Breast epithelium (tissue), 4 donors: ENCODE data around the gene SLC1A5. TPM values are rescaled to one million over a fixed set of nuclear protein-coding genes. Genes with fewer than 3 reads are reported as not detected.
A peak's percentile ranks its signal among the peaks of the same experiment; 100 is the strongest.

ENCODE experiments used
- DNase-seq, 2 donors: peaks; one replicate each; pipeline ENCODE4 v3.0.0-alpha.2; 2019; ENCODE audit warnings: low spot score in 2 of 2
- H3K27ac ChIP-seq, 2 donors: fragments of 200-600 bp; sonication (generic) in 1 of 2; one replicate each; pipeline ENCODE4 v1.5.1; 2016 to 2019; ENCODE audit warnings: mild to moderate bottlenecking in 1 of 2
- H3K27me3 ChIP-seq, 2 donors: fragments of 200-600 bp; sonication (generic) in 1 of 2; one replicate each; pipeline versions ENCODE4 v1.5.1 to v1.6.0; 2017 to 2019; ENCODE audit warnings: control low read depth in 1 of 2, mild to moderate bottlenecking in 1 of 2
- H3K36me3 ChIP-seq: fragments of 200-600 bp; one replicate; pipeline ENCODE4 v1.5.1; 2019
- H3K4me1 ChIP-seq, 2 donors: fragments of 200-600 bp; sonication (generic); one replicate each; pipeline ENCODE4 v1.5.1; 2016 to 2019; ENCODE audit warnings: control low read depth in 1 of 2
- H3K4me3 ChIP-seq, 3 donors: fragments of 200-600 bp; sonication (generic); 1 replicate in 2 of 3; 2 replicates in 1 of 3; pipeline ENCODE4 v1.5.1; 2016 to 2019; ENCODE audit warnings: mild to moderate bottlenecking in 3 of 3, moderate library complexity in 2 of 3
- H3K9me3 ChIP-seq, 2 donors: fragments of 200-600 bp; sonication (generic) in 1 of 2; one replicate each; pipeline ENCODE4 v1.5.1; 2016 to 2019; ENCODE audit warnings: control low read depth in 1 of 2
- POLR2A ChIP-seq: fragments of 450-650 bp; IDR thresholded peaks from one replicate; pipeline ENCODE4 v1.6.1; 2016; ENCODE audit warnings: antibody characterized with exemption, mild to moderate bottlenecking, moderate library complexity
- POLR2AphosphoS5 ChIP-seq, 3 donors: sonication (generic); formaldehyde crosslinking; IDR thresholded peaks; one replicate each; pipeline ENCODE4 v1.6.1; 2017; ENCODE audit warnings: antibody characterized with exemption in 3 of 3
- intact Hi-C: fragments of 100-400 bp; cut with DNase I; formaldehyde crosslinking; loops from one replicate; pipeline ENCODE4 v1.15.1; 2023; ENCODE audit warnings: low total_unique reads
- total RNA-seq, 3 donors: library from RNA; depleted of rRNA; stranded (reverse); fragments of >200 nt; gene quantifications; one replicate each; pipeline ENCODE4 v1.1.0, GENCODE V29; 2016
- TF ChIP-seq, protein P1 (sequence below), 3 donors: fragments of 450-650 bp; IDR thresholded peaks; one replicate each; pipeline ENCODE4 v1.5.1; 2016 to 2017; ENCODE audit warnings: antibody characterized with exemption in 3 of 3, mild to moderate bottlenecking in 3 of 3, moderate library complexity in 3 of 3

SLC1A5 gene
- total RNA-seq, 3 donors from 2014 or later: 121 to 146 (median 121) TPM

DNA sequence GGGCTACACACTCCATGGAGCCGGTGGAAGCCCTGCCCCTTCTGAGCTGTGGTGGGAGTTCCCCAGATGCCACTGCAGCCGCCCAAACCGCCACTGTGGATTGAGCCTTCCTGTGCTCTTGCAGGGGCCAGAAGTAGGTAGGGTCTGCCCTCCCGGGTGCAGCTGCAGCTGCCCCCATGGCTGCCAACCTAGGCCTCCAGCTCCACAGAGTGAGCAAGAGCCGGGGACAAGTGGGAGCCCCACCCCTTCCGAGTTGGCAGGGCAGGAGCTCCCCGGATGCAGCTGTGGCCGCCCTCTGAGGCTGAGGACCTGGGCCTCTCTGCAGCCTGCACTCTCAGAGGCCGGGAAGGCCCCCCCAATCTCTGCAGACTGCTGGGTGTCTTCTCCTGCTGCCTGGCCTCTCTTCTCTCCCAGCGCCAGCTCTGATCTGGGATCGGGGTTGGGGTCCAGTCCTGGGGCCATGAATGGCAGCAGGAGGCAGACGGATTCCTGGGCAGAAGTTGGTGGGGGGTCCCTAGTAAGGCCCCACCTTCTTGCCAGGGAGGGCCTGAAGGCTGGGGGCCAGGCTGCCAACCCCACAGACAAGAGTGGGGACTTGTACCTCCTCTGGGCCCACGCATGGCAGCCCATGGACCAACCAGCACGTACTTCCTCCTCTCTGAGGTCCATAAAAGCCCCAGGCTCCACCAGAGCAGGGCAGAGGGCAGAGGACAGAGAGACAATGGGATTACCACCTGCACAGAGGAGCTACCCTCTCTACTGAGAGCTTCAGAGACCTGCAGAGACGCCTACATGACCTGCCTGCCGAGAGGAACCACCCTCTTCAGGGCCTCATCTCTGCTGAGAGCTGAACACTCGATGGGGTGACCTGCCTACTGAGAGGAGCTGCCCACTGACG lies 33.4 kb upstream of the SLC1A5 start:
- intact Hi-C loops: no loop called here
- no peak for TF ChIP-seq POLR2AphosphoS5 (IDR thresholded peaks at IDR 0.05)
- no peak for DNase-seq
- H3K9me3 ChIP-seq: no peaks in the 10 kb centered on the region
- no peak overlapping the region for H3K4me3 ChIP-seq
- H3K4me1 ChIP-seq: no peaks in the 10 kb centered on the region
- H3K27ac ChIP-seq: no peak overlapping the region
- no peaks in the 10 kb centered on the region for H3K27me3 ChIP-seq
- H3K36me3 ChIP-seq: no peaks in the 10 kb centered on the region

DNA sequence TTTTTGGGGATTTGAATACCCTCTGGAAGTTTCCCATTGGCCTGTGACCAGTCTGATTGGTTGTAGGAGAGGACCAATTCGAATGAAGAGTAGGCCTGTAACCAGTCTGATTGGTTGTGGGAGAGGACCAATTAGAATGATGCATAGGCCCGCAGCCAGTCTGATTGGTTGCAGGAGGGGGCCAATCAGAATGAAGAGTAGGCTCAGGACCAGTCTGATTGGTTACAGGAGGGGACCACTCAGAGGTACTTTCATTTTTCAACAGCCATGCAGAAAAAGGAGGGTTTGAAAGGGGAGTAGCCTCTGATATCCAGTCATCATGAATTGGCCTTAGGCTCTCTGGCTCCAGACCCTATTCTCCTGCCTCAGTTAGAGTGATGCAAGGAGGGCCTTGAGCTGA lies 30.4 kb upstream of the SLC1A5 start:
- DNase-seq: no peak
- peaks cover under 1 to 5% of the 10 kb centered on the region in 2 donors for H3K4me1 ChIP-seq
- intact Hi-C loops: no loop called here
- H3K9me3 ChIP-seq: no peaks in the 10 kb centered on the region
- no peak overlapping the region for H3K4me3 ChIP-seq
- TF ChIP-seq POLR2AphosphoS5 (IDR thresholded peaks at IDR 0.05): no peak
- TF ChIP-seq, protein P1, sequence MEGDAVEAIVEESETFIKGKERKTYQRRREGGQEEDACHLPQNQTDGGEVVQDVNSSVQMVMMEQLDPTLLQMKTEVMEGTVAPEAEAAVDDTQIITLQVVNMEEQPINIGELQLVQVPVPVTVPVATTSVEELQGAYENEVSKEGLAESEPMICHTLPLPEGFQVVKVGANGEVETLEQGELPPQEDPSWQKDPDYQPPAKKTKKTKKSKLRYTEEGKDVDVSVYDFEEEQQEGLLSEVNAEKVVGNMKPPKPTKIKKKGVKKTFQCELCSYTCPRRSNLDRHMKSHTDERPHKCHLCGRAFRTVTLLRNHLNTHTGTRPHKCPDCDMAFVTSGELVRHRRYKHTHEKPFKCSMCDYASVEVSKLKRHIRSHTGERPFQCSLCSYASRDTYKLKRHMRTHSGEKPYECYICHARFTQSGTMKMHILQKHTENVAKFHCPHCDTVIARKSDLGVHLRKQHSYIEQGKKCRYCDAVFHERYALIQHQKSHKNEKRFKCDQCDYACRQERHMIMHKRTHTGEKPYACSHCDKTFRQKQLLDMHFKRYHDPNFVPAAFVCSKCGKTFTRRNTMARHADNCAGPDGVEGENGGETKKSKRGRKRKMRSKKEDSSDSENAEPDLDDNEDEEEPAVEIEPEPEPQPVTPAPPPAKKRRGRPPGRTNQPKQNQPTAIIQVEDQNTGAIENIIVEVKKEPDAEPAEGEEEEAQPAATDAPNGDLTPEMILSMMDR (IDR thresholded peaks at IDR 0.05): no peak
- TF ChIP-seq POLR2A: no peak
- no peak overlapping the region for H3K27ac ChIP-seq
- no peaks in the 10 kb centered on the region for H3K36me3 ChIP-seq
- no peaks in the 10 kb centered on the region for H3K27me3 ChIP-seq

DNA sequence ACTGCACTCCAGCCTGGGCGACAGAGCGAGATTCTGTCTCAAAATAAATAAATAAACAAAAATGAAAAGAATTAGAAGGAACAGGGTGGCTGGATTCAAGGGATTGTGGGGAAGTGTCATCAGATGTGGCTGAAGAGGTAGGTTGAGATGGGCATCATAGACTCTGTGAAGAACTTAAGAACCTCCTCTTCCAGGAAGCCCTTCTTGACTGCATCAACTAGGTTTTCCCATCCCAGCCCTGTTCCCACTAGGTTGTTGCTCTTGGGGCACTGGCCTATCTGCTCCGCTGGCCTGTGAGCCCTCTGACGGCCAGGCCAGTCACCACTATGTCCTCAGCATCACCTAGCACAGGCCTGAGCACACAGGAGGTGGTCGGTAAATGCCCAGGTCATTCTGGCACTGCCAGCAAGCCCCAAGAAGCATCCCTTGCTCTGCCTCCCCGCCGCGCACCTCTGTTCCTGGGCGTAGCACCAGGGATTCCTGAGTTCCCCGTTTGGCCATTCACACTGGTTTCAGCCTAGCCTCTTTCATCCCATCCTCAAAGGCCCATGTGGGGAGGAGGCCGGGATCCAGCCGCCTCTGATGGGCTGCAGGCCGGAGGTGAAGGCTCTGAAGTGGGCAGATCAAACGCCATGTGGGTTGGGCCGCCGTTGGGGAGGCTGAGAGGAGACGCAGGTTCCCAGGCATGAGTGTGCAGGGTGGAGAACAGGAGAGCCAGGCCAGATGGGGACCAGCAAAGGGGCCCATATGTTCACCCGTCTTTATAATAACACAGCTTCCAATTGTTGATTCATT lies 27.6 kb upstream of the SLC1A5 start:
- no peak for TF ChIP-seq POLR2AphosphoS5 (IDR thresholded peaks at IDR 0.05)
- TF ChIP-seq, protein P1 (IDR thresholded peaks at IDR 0.05): no peak
- no peak for TF ChIP-seq POLR2A
- no peaks in the 10 kb centered on the region for H3K9me3 ChIP-seq
- H3K27me3 ChIP-seq: no peaks in the 10 kb centered on the region
- H3K36me3 ChIP-seq: no peaks in the 10 kb centered on the region
- peaks cover 5 to 7% of the 10 kb centered on the region in 2 donors for H3K4me1 ChIP-seq
- DNase-seq: no peak
- no peak overlapping the region for H3K4me3 ChIP-seq
- intact Hi-C loops: no loop called here
- H3K27ac ChIP-seq: no peak overlapping the region

DNA sequence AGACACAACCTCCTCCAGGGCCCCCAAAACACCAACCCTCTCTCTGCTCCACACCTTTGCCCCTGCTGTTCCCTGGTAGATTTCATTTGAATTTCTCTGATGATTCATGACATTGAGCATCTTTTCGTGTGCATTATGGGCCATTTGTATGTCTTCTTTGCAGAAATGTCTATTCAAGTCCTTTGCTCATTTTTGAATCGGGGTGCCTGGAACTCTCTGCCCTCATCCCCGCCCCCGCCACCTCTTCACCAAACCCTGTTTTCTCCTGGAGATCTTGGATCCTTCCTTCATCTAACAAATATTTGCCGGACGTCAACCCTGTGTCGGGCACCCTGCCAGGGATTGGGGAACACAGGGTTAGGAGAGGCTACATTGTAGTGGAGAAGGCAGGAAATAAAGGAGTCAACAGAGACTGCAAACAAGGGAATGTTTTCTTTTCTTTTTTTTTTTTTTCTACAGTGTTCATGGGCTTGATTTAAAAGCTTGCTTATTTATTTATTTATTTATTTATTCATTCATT lies 25.5 kb upstream of the SLC1A5 start:
- H3K4me3 ChIP-seq: no peak overlapping the region
- peaks cover 5 to 7% of the 10 kb centered on the region in 2 donors for H3K4me1 ChIP-seq
- DNase-seq: peak; percentile 78 to 95
- TF ChIP-seq POLR2AphosphoS5 (IDR thresholded peaks at IDR 0.05) (no peak), POLR2A (no peak)
- TF ChIP-seq, protein P1 (IDR thresholded peaks at IDR 0.05): no peak
- peak overlapping the region; percentile 80 to 82 for H3K27ac ChIP-seq
- intact Hi-C loops: no loop called here
- no peaks in the 10 kb centered on the region for H3K36me3 ChIP-seq
- no peaks in the 10 kb centered on the region for H3K27me3 ChIP-seq
- H3K9me3 ChIP-seq: no peaks in the 10 kb centered on the region

DNA sequence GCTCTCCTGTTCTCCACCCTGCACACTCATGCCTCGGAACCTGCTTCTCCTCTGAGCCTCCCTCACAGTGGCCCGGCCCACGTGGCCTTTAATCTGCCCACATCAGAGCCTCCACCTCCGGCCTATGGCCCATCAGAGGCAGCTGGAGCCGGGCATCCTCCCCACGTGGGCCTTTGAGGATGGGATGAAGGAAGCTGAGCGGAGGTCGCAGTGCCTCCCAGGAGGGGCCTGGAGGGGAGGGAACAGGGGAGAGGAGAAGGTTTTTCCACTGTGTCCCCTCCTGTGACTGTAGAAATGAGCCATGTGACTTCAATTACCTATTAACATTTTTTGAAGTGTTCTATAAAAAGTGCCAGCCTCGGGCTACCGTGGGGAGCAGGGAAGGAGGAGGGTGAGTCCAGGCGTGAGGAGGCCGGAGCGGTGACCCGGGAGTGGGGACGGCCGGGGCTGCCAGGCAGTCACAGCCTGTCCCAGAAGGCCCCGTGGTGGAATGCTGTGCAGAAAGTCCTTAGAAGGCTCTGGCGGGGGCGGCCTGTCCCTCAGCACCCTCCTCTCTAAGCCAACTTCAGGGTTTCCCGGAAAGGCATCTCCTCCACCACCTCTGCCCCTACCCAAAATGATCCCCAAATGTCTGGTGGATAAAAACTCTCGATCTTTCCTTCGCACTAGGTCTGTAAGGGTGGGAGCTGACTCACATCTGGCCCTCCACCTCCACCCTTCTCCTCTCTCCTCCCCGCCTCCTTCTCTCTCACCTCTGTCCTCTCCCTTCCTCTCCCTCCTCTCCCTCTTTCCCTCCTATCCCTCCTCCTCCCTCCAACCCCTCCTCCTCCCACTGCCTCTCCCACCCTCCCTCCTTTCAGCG lies 24.8 kb upstream of the SLC1A5 start:
- no peaks in the 10 kb centered on the region for H3K27me3 ChIP-seq
- peak in 1 of 2 donors; percentile 77 for DNase-seq
- TF ChIP-seq, protein P1 (IDR thresholded peaks at IDR 0.05): no peak
- TF ChIP-seq POLR2A: no peak
- TF ChIP-seq POLR2AphosphoS5 (IDR thresholded peaks at IDR 0.05): peak in 1 of 3 donors; percentile 21
- intact Hi-C loops: no loop called here
- H3K27ac ChIP-seq: peak overlapping the region; percentile 80 to 82
- H3K4me1 ChIP-seq: peaks cover 5 to 7% of the 10 kb centered on the region in 2 donors
- no peaks in the 10 kb centered on the region for H3K36me3 ChIP-seq
- H3K9me3 ChIP-seq: no peaks in the 10 kb centered on the region
- peak overlapping the region in 1 of 3 donors; percentile 8 for H3K4me3 ChIP-seq
